CD4-positive, alpha-beta T cell treated with Interleukin-17A for 1 hour (primary cell): ENCODE measurements around the gene ZNF385A.

Experiments used
- DNase-seq: peaks from one replicate; pipeline ENCODE4 v3.0.0-alpha.2; 2020

The ZNF385A gene, protein sequence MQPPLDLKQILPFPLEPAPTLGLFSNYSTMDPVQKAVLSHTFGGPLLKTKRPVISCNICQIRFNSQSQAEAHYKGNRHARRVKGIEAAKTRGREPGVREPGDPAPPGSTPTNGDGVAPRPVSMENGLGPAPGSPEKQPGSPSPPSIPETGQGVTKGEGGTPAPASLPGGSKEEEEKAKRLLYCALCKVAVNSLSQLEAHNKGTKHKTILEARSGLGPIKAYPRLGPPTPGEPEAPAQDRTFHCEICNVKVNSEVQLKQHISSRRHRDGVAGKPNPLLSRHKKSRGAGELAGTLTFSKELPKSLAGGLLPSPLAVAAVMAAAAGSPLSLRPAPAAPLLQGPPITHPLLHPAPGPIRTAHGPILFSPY

DNA sequence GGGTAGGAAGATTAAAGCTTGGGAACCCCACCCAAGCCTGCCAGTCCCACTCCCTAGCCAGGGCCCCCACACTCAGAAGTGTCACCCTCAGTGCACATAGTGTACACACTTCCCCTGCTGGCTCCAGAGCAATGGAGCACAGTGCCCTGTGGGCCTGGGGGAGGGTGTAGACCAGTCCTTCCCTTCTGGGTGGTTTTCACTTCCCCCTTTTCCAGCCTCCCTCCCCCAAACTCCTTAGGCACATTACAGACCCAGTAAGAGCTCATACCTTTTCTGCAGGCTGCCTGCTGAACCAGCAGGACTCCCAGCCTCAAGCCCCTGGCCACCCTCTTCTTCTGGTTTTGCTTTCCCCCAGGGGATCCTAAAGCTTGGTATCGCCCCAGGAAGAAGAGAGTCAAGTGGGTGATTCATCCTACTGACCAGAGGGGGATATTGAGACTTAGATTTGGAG, at the start of gene ZNF385A:
ZNF385A (minus strand) TSS at position 143 of the 451 bp plus-strand sequence. CDS start 219 bp downstream, outside the sequence.
- no peak for DNase-seq

DNA sequence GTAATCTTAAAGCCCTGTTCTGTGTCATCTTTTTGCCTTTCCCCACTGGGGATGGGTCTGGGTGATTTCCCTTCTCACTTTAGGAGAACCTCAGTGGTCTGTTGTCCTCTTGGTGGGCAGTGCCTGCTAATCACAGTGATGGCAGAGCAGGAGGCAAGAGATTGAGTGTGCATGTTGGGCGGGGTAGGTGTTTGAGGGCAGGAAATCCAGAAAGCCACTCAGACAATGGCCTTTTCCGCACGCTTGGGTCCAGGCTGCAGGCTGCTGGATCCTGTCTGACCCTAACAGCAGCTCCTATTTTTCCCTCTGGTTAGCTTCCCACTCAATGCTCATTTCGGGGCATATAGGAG, 48.3 kb upstream of the ZNF385A start:
- DNase-seq: peak; percentile 28

DNA sequence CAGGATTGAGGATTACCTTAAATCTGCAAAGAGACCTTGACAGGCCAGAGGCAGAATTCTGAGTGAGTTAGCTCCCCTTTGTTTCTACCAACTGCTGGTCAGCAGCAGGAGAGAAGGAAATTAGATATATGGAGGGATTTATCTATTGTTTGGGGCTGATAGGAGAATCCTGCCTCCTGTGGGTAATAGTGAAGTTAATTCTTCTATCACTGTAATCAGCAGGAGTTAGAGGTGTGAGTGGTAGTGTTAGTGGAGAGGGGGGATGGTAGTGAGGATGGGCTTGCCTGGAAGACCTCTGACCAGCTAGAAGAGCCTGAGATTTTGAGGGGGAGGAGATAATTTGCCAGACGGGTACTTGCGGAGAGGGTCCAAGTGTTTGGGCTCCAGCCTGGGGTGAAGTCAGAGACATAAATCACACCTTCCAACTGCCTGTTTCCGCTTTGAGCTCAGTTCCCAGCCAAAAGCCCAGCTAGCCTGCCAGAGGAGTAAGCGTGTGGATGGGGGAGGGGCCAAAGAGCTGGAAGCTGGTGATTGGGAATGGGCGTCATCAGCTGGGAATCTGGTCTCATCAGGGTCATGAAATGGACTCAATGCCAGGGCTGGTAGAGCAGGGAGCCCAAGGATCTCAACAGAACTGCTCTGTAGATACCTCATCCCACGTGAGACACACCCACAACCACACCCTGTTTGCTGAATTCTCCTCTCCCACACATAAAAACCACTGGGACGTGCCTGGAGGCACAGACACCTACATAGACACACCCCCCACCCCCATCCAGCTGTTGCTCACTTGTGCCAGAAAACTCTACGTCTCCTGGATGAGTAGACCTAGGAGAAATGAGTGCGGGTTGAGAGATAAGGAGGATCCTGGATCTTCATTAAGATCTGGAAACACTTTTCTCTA, 47.6 kb upstream of the ZNF385A start:
- no peak for DNase-seq

DNA sequence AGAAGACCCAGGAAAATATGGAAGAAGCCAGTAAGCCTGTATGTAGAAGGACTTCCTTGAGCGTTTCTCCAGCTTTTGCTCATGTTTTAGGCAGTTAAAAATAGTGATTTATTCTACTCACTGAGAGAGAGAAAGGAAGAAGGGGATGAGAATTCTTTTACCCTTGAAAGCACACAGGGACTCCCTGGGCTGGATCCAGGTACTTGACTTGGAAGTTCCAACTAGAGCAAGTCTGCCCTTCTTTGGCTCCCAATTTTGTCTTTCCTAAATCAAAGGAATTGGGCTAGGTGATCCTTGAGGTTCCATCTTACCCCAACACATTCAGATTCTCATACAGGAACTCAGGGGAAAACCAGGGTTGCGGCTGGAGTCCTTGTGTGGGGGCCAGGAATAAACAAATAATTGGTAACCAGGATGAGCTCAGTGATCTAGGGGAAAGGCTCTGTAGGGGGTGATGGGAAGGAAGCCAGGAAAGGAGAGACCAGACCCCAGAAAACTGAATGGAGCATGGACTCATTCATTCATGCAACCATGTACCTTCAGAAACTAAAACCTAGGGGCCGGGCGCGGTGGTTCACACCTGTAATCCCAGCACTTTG, 46.0 kb upstream of the ZNF385A start:
- no peak for DNase-seq

DNA sequence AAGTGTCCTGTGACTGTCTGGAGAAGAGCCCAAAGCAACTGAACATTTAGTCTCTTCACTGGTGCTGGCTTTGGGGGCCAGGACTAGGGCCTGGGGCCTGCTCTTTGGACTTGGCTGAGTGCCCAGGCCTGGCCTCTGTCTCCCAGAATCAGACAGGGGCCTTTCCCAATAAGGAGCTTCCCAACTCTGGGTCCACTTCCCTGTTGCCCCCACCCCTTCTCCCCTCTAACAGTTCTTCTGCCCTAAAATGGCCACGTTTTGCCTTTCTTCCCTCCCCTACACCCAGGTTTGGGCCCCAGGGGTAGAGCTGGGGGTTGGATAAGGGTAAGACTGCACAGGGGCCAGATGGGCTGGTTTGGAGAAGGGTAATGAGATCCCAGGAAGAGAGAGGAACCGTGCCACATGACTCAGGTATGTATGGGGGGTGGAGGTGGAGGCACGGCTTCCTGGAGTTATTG, 44.5 kb upstream of the ZNF385A start:
- DNase-seq: no peak

DNA sequence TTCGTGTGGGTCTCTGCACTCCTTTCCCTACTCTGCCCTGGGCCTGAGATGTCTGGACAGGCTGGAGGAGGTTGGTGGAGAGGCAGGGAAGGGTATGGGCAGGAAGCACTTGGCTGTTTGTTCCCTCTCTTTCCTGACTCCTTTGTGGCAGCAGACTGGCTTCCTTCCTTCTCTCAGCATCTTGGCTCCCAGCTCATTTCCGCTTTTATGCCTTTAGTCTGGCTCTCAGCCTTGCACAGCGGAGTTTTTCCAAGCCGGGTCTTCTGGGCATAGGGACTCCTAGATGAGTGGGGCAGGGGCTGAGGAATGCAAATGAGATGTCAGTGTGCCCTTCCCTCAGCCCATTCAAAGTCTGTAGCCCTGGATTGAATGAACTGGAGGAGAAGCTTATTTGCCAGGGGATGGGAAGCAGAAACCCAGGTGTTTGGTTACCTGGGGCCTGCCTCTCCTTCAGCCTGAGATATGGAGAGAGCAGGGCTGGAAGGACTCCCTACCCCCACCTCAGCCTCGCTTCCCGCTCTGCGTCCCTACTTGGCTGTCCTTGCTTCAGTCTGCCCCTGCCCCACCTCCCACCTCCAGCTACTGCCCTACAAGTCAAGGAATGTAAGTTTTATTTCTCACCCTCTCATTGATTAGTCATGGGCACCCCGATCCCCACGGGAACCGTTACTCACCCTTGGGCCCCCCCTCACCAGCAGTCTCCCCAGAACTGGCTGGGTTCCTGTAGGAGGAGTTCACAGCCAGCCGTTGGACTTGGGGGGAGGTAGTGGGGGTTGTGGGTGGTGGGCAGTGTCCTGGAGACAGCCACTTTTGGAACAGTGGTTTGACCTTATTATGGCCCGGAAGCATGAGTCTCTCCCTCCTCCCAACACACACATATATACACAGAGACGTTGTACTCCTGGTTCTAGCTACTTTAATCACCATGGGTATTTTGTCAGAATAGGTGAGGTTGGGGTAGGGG, 43.8 kb upstream of the ZNF385A start:
- DNase-seq: no peak

DNA sequence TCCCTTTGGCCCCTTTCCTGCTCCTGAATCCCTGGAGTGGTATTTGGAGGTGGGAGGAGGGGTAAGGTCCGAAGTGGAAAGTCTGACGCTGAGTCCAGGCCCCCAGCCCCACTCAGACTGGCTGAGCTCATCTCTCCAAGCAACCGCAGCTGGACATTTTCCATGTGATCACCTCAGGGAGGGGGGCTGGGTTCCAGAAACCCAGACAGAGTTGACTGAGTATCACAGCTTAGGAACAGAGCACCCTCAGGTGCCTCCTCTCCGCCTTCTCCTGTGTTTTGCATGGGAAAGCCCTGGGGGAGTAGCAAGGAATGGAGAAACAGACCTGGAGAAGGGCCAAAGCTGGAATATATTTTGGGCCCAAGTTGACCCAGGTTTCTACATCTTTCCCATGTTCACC, 42.6 kb upstream of the ZNF385A start:
- DNase-seq: no peak

DNA sequence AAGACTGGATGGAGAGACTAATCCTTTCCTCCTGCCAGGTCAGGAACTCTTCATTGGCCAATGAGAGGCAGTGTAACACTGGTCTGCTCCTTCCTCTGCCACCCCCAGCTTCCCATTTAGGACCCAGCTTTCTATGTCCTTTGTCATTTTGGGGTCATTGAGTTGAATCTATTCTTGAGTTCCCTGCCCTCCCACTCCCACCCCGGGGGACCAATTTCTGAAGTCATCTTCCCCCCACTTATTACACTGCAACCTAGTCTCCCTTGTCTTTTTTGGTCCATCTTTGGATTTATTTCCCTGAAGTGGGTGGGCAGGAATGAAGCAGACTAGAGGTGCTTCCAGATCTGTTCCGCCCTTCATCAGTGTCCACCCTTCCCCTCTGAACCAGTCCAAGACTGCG, 42.2 kb upstream of the ZNF385A start:
- no peak for DNase-seq

DNA sequence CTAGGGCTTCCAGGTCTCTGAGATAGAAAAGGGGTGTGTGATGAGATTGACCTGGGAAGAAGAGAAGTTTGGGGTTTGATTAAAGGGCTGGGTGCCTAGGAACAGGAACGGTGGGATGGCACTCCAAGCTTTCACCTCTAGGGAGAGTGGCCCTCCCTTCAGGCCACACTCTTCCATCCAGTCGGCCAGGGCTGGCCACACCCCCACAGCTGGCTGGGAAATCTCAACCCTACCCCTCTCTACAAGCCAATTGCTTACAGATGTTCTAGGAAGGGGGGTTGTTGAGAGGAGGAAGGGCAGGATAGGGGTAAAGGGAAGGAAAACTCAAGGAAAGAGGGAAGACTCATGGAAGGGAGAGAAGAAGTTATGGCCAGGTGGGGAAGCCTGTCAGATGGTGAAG, 41.2 kb upstream of the ZNF385A start:
- no peak for DNase-seq

DNA sequence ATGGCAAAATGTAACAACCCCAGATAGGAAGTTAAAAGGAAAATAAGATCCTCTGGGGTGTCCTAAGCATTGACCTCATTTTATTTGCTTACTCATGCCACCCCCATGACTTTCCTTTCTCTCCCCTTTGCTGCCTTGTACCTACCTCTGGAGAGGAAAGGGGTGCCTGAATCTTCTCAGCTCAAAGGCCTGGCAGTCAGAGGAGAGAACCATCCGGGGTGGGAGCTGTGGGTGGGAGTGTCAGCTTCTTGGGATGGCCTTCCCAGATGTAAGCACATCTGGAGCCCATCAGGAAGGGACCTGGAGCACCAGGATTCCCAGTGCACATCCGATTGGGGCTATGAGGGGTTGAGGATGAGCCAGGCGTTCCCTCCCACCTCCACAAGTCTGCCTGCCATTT, 39.7 kb upstream of the ZNF385A start:
- DNase-seq: no peak

DNA sequence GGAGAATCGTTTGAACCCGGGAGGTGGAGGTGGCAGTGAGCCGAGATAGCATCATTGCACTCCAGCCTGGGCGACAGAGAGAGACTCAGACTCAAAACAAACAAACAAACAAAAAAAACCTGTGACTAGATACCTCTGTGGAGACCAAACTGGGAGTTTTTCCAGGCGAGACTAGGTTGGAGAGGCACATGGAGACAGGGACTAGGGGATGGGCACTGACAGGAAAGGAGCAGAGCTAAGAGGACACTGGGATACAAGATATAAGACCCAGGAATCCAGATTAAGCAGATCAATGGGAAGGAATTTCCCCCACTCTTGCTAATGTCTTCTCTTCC, 39.2 kb upstream of the ZNF385A start:
- DNase-seq: no peak

DNA sequence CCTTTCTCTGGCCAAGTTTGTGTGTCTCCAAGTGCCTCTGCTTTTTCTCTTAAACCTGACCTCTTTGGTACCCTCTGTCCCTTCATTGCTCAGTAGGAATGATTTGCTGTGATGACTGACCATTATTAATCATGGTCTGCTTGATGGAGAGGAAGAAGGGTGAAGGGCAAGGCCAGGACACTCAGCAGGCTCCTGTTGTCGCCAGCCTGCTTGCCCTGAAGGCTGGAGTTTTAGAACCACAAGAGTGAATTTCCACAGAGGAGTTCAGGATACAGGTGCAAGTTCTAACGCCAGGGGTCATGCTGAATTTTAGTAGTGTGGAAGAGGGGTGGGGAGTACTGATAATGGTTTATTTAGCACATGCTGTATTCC, 37.3 kb upstream of the ZNF385A start:
- DNase-seq: no peak

DNA sequence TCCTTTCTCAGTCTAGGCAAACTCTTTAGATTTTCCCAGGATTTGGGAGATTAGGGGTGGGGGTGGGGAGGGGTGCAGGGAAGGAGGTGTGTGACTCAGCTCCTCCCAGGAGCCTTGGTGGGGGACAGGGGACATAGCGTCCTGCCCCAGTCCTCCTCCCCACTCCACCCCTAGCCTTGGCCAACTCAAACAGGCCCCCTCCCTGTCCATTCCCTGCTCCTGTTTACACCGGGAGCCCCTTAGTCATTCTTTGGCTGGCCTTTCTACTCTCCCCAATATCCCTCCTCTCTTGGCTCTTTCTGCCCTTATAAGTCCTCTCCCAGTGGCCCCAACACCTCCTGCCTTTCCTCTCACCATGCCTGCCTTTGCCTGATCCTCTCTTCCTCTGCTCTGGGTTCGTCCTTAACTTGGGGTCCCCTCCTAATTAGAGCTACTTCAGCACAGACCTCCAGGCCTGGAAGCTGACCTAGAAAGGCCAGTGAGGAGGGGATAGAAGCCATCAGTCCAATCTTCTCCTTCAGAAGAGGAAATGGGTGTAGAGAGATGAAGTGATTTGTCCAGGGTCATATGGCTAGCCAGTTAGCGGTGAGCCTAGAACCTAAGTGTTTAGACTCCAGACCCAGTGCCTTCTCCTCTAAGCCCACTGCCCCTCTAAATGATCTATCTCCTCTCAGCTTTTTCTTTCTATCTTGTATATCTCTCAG, 36.8 kb upstream of the ZNF385A start:
- DNase-seq: no peak

DNA sequence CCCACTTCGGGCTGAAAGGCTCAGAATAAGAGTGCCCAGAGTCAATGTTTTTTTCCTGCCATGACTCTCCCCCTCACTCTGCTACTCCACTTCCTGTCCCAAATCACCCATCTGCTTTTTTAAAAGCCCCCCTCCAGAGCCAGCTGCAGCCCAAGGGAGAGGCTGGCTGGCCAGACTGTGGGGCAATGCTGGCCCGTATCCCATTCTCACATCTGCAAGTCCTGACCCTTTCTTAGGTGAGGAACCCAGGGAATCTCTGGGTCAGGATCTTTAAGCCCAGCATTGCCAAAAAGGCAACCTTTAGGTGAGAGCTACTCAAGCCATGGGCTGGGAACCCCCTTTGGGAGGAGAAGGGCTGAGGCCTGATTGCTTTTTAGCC, 36.2 kb upstream of the ZNF385A start:
- DNase-seq: no peak

DNA sequence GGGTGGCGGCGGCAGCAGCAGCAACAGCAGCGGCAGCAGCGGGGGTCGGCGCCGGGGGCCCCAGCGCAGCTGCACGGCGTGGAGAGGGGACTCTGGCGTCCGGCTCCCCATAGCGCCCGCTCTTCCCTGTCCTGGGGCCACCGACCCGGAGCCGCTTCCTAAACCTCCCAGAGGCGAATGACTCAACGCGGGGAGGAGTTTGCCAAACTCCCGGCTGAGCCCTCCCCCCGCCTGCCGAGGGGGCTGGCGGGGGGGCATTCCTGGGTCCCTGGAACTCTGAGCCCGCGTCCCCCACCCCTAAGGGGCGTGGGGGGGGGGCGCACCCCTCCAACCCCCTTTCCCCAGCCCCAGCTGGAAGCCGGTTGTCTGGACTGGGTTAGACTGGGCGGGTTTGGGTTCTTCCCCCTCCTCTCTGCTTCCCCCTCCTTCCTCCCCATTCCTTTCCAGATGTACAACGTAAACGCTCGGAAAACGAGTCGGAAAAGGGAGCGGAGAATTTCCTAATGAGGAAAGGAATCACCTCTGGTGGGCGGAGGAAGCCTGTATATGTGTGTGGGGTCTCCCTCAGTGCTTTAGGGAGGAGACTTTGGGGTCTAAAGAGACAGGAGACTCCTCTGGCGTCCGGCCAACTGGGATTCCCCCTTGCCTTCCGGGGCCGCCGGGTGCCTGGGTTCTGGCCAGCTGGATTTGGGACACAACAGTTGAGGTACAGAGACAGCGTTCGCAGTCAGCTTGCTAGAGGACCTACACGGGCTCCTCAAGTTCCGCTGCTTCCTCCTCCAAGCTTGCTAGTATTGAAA, 34.8 kb upstream of the ZNF385A start, which contains the start of gene ITGA5:
ITGA5 (minus strand) TSS at position 179 of the 800 bp plus-strand sequence; CDS start at position 111, 68 bp downstream.
- DNase-seq: peak; percentile 46

DNA sequence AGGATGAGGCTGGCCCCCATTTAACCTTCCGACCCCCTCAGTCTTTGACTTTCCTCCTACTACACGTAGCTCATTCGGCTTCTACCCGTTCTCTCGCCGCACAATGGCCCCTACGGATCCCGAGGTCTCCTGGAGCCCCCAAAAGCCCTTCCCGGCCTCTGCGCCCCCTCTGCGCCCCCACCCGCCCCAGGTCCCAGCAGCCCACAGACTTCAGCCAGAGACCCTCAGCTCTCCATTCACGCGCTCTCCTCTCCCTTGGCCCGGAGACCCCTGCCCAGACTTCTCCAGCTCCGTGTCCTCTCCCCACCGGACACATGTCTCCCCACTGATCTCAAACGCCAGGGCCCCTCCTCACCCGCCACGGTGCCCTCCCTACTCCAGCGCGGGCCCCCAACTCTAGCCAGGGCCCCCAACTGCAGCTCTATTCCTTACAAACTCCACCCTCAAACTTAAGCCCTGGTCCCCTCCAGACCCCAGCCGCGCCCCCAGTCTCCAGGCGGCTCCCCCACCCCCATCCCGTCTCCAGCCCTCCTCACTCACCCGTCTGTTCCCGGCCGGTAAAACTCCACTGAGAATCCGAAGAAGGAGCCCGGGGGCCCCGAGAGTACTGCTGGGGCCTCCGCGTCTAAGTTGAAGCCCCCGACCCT, 34.0 kb upstream of the ZNF385A start:
- no peak for DNase-seq

DNA sequence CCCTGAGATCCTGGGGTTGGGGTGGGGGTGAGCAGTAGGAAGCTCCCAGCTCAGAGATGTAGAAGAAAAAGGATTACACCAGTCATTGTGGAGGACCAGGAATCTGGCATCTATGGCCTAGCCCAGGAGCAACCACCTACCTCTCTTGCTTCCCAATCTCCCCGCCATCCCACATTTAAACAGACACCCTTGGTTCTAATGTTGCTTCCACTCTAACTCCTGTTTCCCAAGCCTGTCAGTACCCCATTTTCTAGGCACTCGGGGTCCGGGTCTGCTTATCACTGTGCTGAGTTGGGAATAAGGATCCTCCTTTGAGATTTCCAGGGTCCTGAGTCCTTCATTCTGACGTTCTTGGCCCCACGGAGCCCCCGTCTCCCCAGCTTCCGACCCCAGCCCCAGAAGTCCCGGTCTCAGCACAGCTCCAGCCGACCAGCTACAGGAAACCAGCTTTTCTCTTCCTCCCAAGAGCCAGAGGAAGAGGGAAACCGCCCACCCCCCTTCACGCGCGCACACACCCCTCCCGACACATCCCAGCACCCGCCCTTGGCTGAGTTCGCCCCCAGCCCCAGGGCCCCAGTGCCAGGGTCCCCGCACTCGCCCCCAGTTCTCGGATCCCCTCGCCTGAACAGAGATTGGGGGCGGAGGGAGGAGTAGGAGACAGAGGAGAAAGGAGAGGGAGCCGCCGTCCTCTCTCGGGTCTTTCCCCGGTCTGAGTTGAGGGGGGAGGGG, 33.3 kb upstream of the ZNF385A start:
- DNase-seq: peak; percentile 55

DNA sequence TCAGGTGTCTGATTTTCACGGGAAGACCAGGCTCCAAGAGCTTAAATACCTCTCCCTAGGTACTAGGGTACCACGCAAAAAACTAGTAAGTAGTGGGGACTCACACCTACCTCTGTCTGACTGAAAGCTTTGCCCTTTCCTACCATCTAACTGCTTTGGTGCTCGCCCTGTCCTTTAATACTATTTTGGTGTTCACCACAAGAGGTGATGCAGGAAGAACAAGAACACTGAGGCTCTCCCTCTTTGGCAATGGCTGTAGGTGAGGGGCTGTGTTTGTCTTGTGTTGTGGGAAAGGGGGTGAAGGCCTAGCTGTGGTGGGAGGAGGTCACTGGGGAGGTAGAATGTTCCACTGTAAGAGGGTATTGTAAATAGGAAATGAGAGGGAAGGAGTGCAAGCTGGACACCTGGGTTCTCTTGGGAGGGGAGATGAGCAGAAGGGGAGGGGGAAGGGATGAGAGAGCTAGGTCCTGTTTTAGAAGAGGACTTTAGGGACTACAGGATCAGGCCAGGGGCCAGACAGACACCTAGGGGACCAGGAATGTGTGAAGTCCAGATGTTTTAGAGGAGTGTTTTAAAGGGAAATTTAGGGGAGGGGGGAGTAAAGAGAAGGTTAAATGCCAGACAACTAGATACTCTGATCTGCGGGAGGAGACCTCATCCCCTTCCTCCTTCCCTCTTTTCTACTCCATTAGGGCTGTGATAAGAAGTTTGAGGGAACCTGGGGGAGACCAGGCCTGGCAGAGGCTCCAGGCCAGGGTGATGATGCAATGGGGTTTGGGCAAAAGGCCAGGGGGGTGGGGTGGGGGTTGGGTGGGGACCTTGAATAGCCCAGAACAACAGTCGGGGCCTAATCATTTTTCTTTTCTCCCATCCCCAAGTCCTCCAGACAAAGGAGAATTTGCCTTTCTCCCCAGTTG, 32.4 kb upstream of the ZNF385A start:
- DNase-seq: peak; percentile 47
